Measurements from ENCODE around the gene HSPA4.

The HSPA4 gene

DNA sequence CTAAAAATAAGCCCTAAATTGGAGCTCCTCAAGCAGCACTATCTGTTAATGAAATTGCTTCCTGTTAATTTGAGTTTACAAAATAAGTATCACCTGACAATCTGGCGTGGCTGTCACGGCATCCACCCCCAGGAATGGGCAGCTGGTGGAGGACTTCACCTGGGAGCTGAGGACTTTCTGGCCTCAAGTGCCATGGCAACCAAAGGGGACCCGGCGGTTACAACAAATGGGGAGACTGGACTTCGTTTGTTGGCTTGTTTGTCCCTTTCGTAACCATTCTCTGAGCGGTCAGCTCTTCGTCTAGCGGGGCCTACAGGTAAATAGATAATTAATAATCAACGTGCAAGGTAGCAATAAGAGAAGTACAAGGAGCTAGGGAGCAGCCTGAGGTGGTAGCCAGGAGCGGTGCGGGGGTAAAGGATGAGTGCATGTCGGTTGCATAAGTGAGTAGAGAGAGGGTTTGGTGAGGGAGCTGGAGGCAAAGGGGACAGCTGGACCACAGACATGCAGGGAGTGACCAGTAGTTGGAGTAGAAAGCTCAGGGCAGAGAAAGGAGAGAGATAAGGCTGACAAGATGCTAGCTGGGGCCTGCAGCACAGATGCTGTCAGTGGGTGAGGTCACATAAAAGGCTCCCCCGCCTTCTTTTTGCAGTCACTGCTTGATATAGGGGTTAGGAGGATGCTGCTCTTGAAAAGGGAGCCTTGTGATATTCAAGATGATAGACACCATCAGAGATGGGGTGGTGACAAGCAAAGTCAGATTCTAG lies 62.5 kb downstream of the HSPA4 start:
- Histone ChIP-seq H2AFZ (ENCODE audit: low read depth, low read length) (no peak overlapping the region), H3K4me3 (ENCODE audit: low read length) (no peak overlapping the region), H4K20me1 (ENCODE audit: insufficient read depth, low read length) (no peaks in the 10 kb centered on the region), H3K27me3 (ENCODE audit: low read depth, low read length) (no peaks in the 10 kb centered on the region), H3K4me1 (ENCODE audit: low read length) (peaks cover 8% of the 10 kb centered on the region), H3K9ac (ENCODE audit: low read length) (no peak overlapping the region), H3K9me3 (ENCODE audit: insufficient read depth, low read length) (no peaks in the 10 kb centered on the region), H3K36me3 (replicated peaks; ENCODE audit: low read depth, low read length) (no peaks in the 10 kb centered on the region), H3K4me2 (ENCODE audit: low read length) (no peak overlapping the region), H3K79me2 (ENCODE audit: low read length) (no peaks in the 10 kb centered on the region), H3K27ac (ENCODE audit: low read length) (no peak overlapping the region)
- no peak for TF ChIP-seq CTCF (IDR thresholded peaks at IDR 0.05; ENCODE audit: low read depth, low read length)
- TF ChIP-seq EZH2phosphoT487 (IDR thresholded peaks at IDR 0.05; ENCODE audit: low read depth): no peak

- Histone ChIP-seq H3K4me1 (ENCODE audit: low read length) (peaks cover 8% of the 10 kb centered on the region), H3K79me2 (ENCODE audit: low read length) (no peaks in the 10 kb centered on the region)
Measured at GRCh38 chr5:133114933-133115310, 63.1 kb downstream of the HSPA4 start.

DNA sequence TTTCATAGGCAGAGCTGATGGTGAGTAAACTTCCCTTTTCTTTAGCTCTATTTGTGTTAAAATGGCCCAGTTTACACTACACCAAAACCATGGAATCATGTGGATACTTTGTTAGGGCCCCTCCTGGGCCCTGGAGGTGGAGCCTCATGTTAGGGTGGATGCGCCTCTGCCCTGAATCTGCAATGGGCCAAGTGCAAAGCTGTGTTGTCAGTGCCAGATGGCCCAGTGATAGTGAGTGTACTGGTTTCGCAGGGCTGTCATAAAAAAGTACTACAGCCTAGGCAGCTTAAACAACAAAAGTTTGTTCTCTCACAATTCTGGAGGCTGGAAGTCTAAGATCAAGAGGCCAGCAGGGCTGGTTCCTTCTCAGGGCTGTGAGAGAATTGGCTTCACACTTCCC lies 64.8 kb downstream of the HSPA4 start:
- no peaks in the 10 kb centered on the region for H4K20me1 ChIP-seq (ENCODE audit: insufficient read depth, low read length)
- no peaks in the 10 kb centered on the region for H3K9me3 ChIP-seq (ENCODE audit: insufficient read depth, low read length)
- no peak overlapping the region for H2AFZ ChIP-seq (ENCODE audit: low read depth, low read length)
- H3K4me3 ChIP-seq (ENCODE audit: low read length): no peak overlapping the region
- no peaks in the 10 kb centered on the region for H3K79me2 ChIP-seq (ENCODE audit: low read length)
- no peaks in the 10 kb centered on the region for H3K36me3 ChIP-seq (replicated peaks; ENCODE audit: low read depth, low read length)
- no peak for TF ChIP-seq EZH2phosphoT487 (IDR thresholded peaks at IDR 0.05; ENCODE audit: low read depth)
- H3K9ac ChIP-seq (ENCODE audit: low read length): no peak overlapping the region
- H3K4me2 ChIP-seq (ENCODE audit: low read length): no peak overlapping the region
- H3K27ac ChIP-seq (ENCODE audit: low read length): no peak overlapping the region
- peaks cover 6% of the 10 kb centered on the region for H3K4me1 ChIP-seq (ENCODE audit: low read length)
- no peaks in the 10 kb centered on the region for H3K27me3 ChIP-seq (ENCODE audit: low read depth, low read length)

More at GRCh38 chr5:133114933-133115310, 63.1 kb downstream of the HSPA4 start:
- no peak overlapping the region for H3K9ac ChIP-seq (ENCODE audit: low read length)
- no peak overlapping the region for H3K4me3 ChIP-seq (ENCODE audit: low read length)
- H2AFZ ChIP-seq (ENCODE audit: low read depth, low read length): no peak overlapping the region
- no peaks in the 10 kb centered on the region for H4K20me1 ChIP-seq (ENCODE audit: insufficient read depth, low read length)
- no peaks in the 10 kb centered on the region for H3K36me3 ChIP-seq (replicated peaks; ENCODE audit: low read depth, low read length)
- H3K4me2 ChIP-seq (ENCODE audit: low read length): no peak overlapping the region
- H3K27ac ChIP-seq (ENCODE audit: low read length): no peak overlapping the region
- no peaks in the 10 kb centered on the region for H3K27me3 ChIP-seq (ENCODE audit: low read depth, low read length)
- no peaks in the 10 kb centered on the region for H3K9me3 ChIP-seq (ENCODE audit: insufficient read depth, low read length)
- no peak for TF ChIP-seq CTCF (IDR thresholded peaks at IDR 0.05; ENCODE audit: low read depth, low read length)
- TF ChIP-seq EZH2phosphoT487 (IDR thresholded peaks at IDR 0.05; ENCODE audit: low read depth): no peak

GRCh38 chr5:133117166-133117911 lies 65.5 kb downstream of the HSPA4 start:
- no peak overlapping the region for H2AFZ ChIP-seq (ENCODE audit: low read depth, low read length)
- no peaks in the 10 kb centered on the region for H4K20me1 ChIP-seq (ENCODE audit: insufficient read depth, low read length)
- H3K27ac ChIP-seq (ENCODE audit: low read length): no peak overlapping the region
- no peaks in the 10 kb centered on the region for H3K9me3 ChIP-seq (ENCODE audit: insufficient read depth, low read length)
- no peak overlapping the region for H3K9ac ChIP-seq (ENCODE audit: low read length)
- no peaks in the 10 kb centered on the region for H3K27me3 ChIP-seq (ENCODE audit: low read depth, low read length)
- no peaks in the 10 kb centered on the region for H3K36me3 ChIP-seq (replicated peaks; ENCODE audit: low read depth, low read length)
- H3K4me3 ChIP-seq (ENCODE audit: low read length): no peak overlapping the region
- no peak for TF ChIP-seq EZH2phosphoT487 (IDR thresholded peaks at IDR 0.05; ENCODE audit: low read depth)
- no peak for TF ChIP-seq CTCF (IDR thresholded peaks at IDR 0.05; ENCODE audit: low read depth, low read length)
- H3K4me2 ChIP-seq (ENCODE audit: low read length): no peak overlapping the region
- H3K4me1 ChIP-seq (ENCODE audit: low read length): peaks cover 6% of the 10 kb centered on the region
- H3K79me2 ChIP-seq (ENCODE audit: low read length): no peaks in the 10 kb centered on the region
